Peyer's patch (tissue), 4 donors: ENCODE measurements around the gene CCDC167. TPM values are rescaled to one million over a fixed set of nuclear protein-coding genes. Genes with fewer than 3 reads are reported as not detected.

Experiments
- DNase-seq, 3 donors: peaks; one replicate each; pipeline ENCODE4 v3.0.0-alpha.2; 2017 to 2019
- H3K27ac ChIP-seq, 4 donors: fragments of 200-600 bp; sonication (generic); one replicate each; pipeline ENCODE4 v1.5.1; 2016 to 2019
- H3K27me3 ChIP-seq, 2 donors: fragments of 200-600 bp; sonication (generic); one replicate each; pipeline ENCODE4 v1.5.1; 2019
- H3K36me3 ChIP-seq, 3 donors: fragments of 200-600 bp; sonication (generic); one replicate each; pipeline ENCODE4 v1.5.1; 2016 to 2019
- H3K4me1 ChIP-seq, 4 donors: fragments of 200-600 bp; sonication (generic); one replicate each; pipeline ENCODE4 v1.5.1; 2016 to 2019
- H3K4me3 ChIP-seq, 4 donors: fragments of 200-600 bp; sonication (generic); 1 replicate in 3 of 4; 2 replicates in 1 of 4; pipeline ENCODE4 v1.5.1; 2016 to 2019; ENCODE audit warnings: mild to moderate bottlenecking in 1 of 4
- H3K9me3 ChIP-seq, 4 donors: fragments of 200-600 bp; sonication (generic); one replicate each; pipeline ENCODE4 v1.5.1; 2016 to 2019; ENCODE audit warnings: mild to moderate bottlenecking in 1 of 4
- CTCF ChIP-seq, 6 experiments: fragments of 450-650 bp in 4 of 6; fragments of 200-600 bp in 2 of 6; sonication (generic) in 1 of 6; IDR thresholded peaks; one replicate each; pipeline ENCODE4 v1.5.1; 2017 to 2019; ENCODE audit warnings: antibody characterized with exemption in 6 of 6, mild to moderate bottlenecking in 3 of 6, moderate library complexity in 1 of 6
- POLR2A ChIP-seq, 2 donors: fragments of 450-650 bp; IDR thresholded peaks; one replicate each; pipeline ENCODE4 v1.5.1; 2017; ENCODE audit warnings: antibody characterized with exemption in 2 of 2, mild to moderate bottlenecking in 2 of 2, moderate library complexity in 2 of 2
- total RNA-seq, 4 donors: library from RNA; depleted of rRNA; stranded (reverse); fragments of >200 nt; gene quantifications; one replicate each; pipeline ENCODE4 v1.1.0, GENCODE V29; 2016

The CCDC167 gene
- total RNA-seq, 4 donors from 2014 or later: 8.0 to 28.1 (median 19.3) TPM

- no peak for TF ChIP-seq CTCF (IDR thresholded peaks at IDR 0.05)
- no peak for TF ChIP-seq POLR2A (IDR thresholded peaks at IDR 0.05)
- Histone ChIP-seq H3K9me3 (no peaks in the 10 kb centered on the region), H3K4me1 (peaks cover 0 to 5% (median under 1%) of the 10 kb centered on the region in 4 donors), H3K27me3 (no peaks in the 10 kb centered on the region), H3K4me3 (no peak overlapping the region), H3K36me3 (no peaks in the 10 kb centered on the region), H3K27ac (no peak overlapping the region)
- DNase-seq: no peak
Observed at GRCh38 chr6:37521674-37522073, 22.0 kb upstream of the CCDC167 start.

GRCh38 chr6:37520926-37521325 lies 21.2 kb upstream of the CCDC167 start:
- H3K27ac ChIP-seq: no peak overlapping the region
- peaks cover 4 to 10% (median 7%) of the 10 kb centered on the region in 4 donors for H3K4me1 ChIP-seq
- no peaks in the 10 kb centered on the region for H3K9me3 ChIP-seq
- no peak for DNase-seq
- no peak overlapping the region for H3K4me3 ChIP-seq
- no peaks in the 10 kb centered on the region for H3K27me3 ChIP-seq
- H3K36me3 ChIP-seq: no peaks in the 10 kb centered on the region
- TF ChIP-seq CTCF (IDR thresholded peaks at IDR 0.05) (no peak), POLR2A (IDR thresholded peaks at IDR 0.05) (no peak)

GRCh38 chr6:37519461-37519860 lies 19.8 kb upstream of the CCDC167 start:
- no peak for DNase-seq
- H3K9me3 ChIP-seq: no peaks in the 10 kb centered on the region
- TF ChIP-seq CTCF (IDR thresholded peaks at IDR 0.05): no peak
- TF ChIP-seq POLR2A (IDR thresholded peaks at IDR 0.05): no peak
- H3K27me3 ChIP-seq: no peaks in the 10 kb centered on the region
- peaks cover 4 to 20% (median 10%) of the 10 kb centered on the region in 4 donors for H3K4me1 ChIP-seq
- H3K27ac ChIP-seq: no peak overlapping the region
- H3K4me3 ChIP-seq: no peak overlapping the region
- no peaks in the 10 kb centered on the region for H3K36me3 ChIP-seq

GRCh38 chr6:37518116-37518515 lies 18.4 kb upstream of the CCDC167 start:
- H3K4me3 ChIP-seq: no peak overlapping the region
- H3K36me3 ChIP-seq: no peaks in the 10 kb centered on the region
- no peaks in the 10 kb centered on the region for H3K27me3 ChIP-seq
- peaks cover 4 to 20% (median 10%) of the 10 kb centered on the region in 4 donors for H3K4me1 ChIP-seq
- TF ChIP-seq CTCF (IDR thresholded peaks at IDR 0.05) (no peak), POLR2A (IDR thresholded peaks at IDR 0.05) (no peak)
- no peak for DNase-seq
- no peak overlapping the region for H3K27ac ChIP-seq
- no peaks in the 10 kb centered on the region for H3K9me3 ChIP-seq

- Histone ChIP-seq H3K9me3 (no peaks in the 10 kb centered on the region), H3K36me3 (no peaks in the 10 kb centered on the region), H3K27me3 (no peaks in the 10 kb centered on the region), H3K27ac (peak overlapping the region; percentile 63 to 84 (median 71)), H3K4me3 (peak overlapping the region in 2 of 4 donors; percentile 19 to 31), H3K4me1 (peaks cover 4 to 20% (median 10%) of the 10 kb centered on the region in 4 donors)
- peak in 2 of 3 donors; percentile 54 to 77 for DNase-seq
- TF ChIP-seq POLR2A (IDR thresholded peaks at IDR 0.05) (no peak), CTCF (IDR thresholded peaks at IDR 0.05) (no peak)
Observed at GRCh38 chr6:37517411-37517812, 17.7 kb upstream of the CCDC167 start.

- peak overlapping the region; percentile 63 to 84 (median 71) for H3K27ac ChIP-seq
- H3K4me3 ChIP-seq: peak overlapping the region in 3 of 4 donors; percentile 19 to 31 (median 29)
- no peak for TF ChIP-seq POLR2A (IDR thresholded peaks at IDR 0.05)
- TF ChIP-seq CTCF (IDR thresholded peaks at IDR 0.05): no peak
- H3K4me1 ChIP-seq: peaks cover 4 to 20% (median 10%) of the 10 kb centered on the region in 4 donors
- H3K27me3 ChIP-seq: no peaks in the 10 kb centered on the region
- no peaks in the 10 kb centered on the region for H3K36me3 ChIP-seq
- no peaks in the 10 kb centered on the region for H3K9me3 ChIP-seq
- no peak for DNase-seq
Observed at GRCh38 chr6:37516920-37517405, 17.3 kb upstream of the CCDC167 start.
